KOPT-K1 (cell line): ENCODE data around the gene SMC1A.
"Not testable (repeated sequence)": the region's sequence is repeated elsewhere in the genome, so short reads cannot be mapped to it uniquely, and the experiment has no call there.

ENCODE experiments used
- H3K27ac ChIP-seq: fragments of 200-600 bp; sonication (generic); 2 replicates; pipeline ENCODE4 v1.5.1; 2016; ENCODE audit warnings: antibody characterized with exemption, mild to moderate bottlenecking, low read depth, low read length; ENCODE audit not compliant: poor library complexity, severe bottlenecking
- H3K36me3 ChIP-seq: fragments of 200-600 bp; sonication (generic); 2 replicates; pipeline ENCODE4 v1.5.1; 2017; ENCODE audit warnings: antibody characterized with exemption, mild to moderate bottlenecking, low read length, moderate library complexity; ENCODE audit not compliant: insufficient read depth
- H3K9me3 ChIP-seq: fragments of 200-600 bp; sonication (generic); 2 replicates; pipeline ENCODE4 v1.5.1; 2017; ENCODE audit warnings: antibody characterized with exemption, low read length, mild to moderate bottlenecking; ENCODE audit not compliant: insufficient read depth, poor library complexity, severe bottlenecking

The SMC1A gene

GRCh38 chrX:53422086-53422860 is at the start of gene SMC1A:
Gene SMC1A, minus strand, starts transcription at chrX:53422654. Its CDS starts 54 bp downstream, at chrX:53422600.
- H3K36me3 ChIP-seq: peaks cover 15% of the 10 kb centered on the region
- H3K27ac ChIP-seq: peak within 1 kb of the TSS; percentile 94
- H3K9me3 ChIP-seq: no peaks in the 10 kb centered on the region

GRCh38 chrX:53471346-53471745 is 48.9 kb upstream of the SMC1A start:
- no peaks in the 10 kb centered on the region for H3K9me3 ChIP-seq
- H3K36me3 ChIP-seq: no peaks in the 10 kb centered on the region
- no peak overlapping the region for H3K27ac ChIP-seq

GRCh38 chrX:53468659-53469058 is 46.2 kb upstream of the SMC1A start:
- H3K27ac ChIP-seq, H3K9me3 ChIP-seq, H3K36me3 ChIP-seq: not testable (repeated sequence)

- no peaks in the 10 kb centered on the region for H3K9me3 ChIP-seq
- no peaks in the 10 kb centered on the region for H3K36me3 ChIP-seq
- H3K27ac ChIP-seq: no peak overlapping the region
Observed at GRCh38 chrX:53458082-53458481, 35.6 kb upstream of the SMC1A start.

- Histone ChIP-seq H3K27ac (no peak overlapping the region), H3K36me3 (no peaks in the 10 kb centered on the region), H3K9me3 (no peaks in the 10 kb centered on the region)
Observed at GRCh38 chrX:53456254-53456653, 33.8 kb upstream of the SMC1A start.

GRCh38 chrX:53452812-53453211 is 30.4 kb upstream of the SMC1A start:
- H3K9me3 ChIP-seq: no peaks in the 10 kb centered on the region

GRCh38 chrX:53449632-53450031 is 27.2 kb upstream of the SMC1A start:
- no peaks in the 10 kb centered on the region for H3K36me3 ChIP-seq
- H3K9me3 ChIP-seq: no peaks in the 10 kb centered on the region
- H3K27ac ChIP-seq: no peak overlapping the region

More at GRCh38 chrX:53452812-53453211, 30.4 kb upstream of the SMC1A start:
- Histone ChIP-seq H3K36me3 (no peaks in the 10 kb centered on the region), H3K27ac (no peak overlapping the region)

GRCh38 chrX:53447441-53447840 is 25.0 kb upstream of the SMC1A start:
- Histone ChIP-seq H3K27ac (no peak overlapping the region), H3K9me3 (no peaks in the 10 kb centered on the region), H3K36me3 (no peaks in the 10 kb centered on the region)

GRCh38 chrX:53445977-53446376 is 23.5 kb upstream of the SMC1A start:
- H3K27ac ChIP-seq: no peak overlapping the region
- H3K36me3 ChIP-seq: no peaks in the 10 kb centered on the region
- no peaks in the 10 kb centered on the region for H3K9me3 ChIP-seq

GRCh38 chrX:53442322-53442631 is 19.8 kb upstream of the SMC1A start:
- no peaks in the 10 kb centered on the region for H3K9me3 ChIP-seq
- H3K27ac ChIP-seq: peak overlapping the region; percentile 53
- no peaks in the 10 kb centered on the region for H3K36me3 ChIP-seq

- no peaks in the 10 kb centered on the region for H3K36me3 ChIP-seq
- H3K9me3 ChIP-seq: no peaks in the 10 kb centered on the region
- H3K27ac ChIP-seq: peak overlapping the region; percentile 53
Observed at GRCh38 chrX:53441531-53442321, 19.3 kb upstream of the SMC1A start.

GRCh38 chrX:53440621-53441517 is 18.4 kb upstream of the SMC1A start:
- no peaks in the 10 kb centered on the region for H3K9me3 ChIP-seq
- H3K36me3 ChIP-seq: no peaks in the 10 kb centered on the region
- H3K27ac ChIP-seq: no peak overlapping the region

GRCh38 chrX:53440101-53440500 is 17.6 kb upstream of the SMC1A start:
- Histone ChIP-seq H3K27ac (no peak overlapping the region), H3K9me3 (no peaks in the 10 kb centered on the region), H3K36me3 (no peaks in the 10 kb centered on the region)

- H3K9me3 ChIP-seq: no peaks in the 10 kb centered on the region
- H3K36me3 ChIP-seq: no peaks in the 10 kb centered on the region
- no peak overlapping the region for H3K27ac ChIP-seq
Observed at GRCh38 chrX:53438832-53439230, 16.4 kb upstream of the SMC1A start.
